Hepatocyte (in vitro differentiated cells): ENCODE measurements around the gene KIF25. TPM values are rescaled to one million over a fixed set of nuclear protein-coding genes. Genes with fewer than 3 reads are reported as not detected.

Experiments used
- DNase-seq: peaks from one replicate; pipeline ENCODE4 v3.0.0-alpha.2; 2016; ENCODE audit warnings: low spot score
- H2AFZ ChIP-seq: fragments of 200-600 bp; sonication (generic); 2 replicates; pipeline ENCODE4 v1.6.0; 2016; ENCODE audit warnings: antibody characterized with exemption, mild to moderate bottlenecking
- H3K27ac ChIP-seq: fragments of 200-600 bp; sonication (generic); 2 replicates; pipeline ENCODE4 v1.5.1; 2016; ENCODE audit warnings: mild to moderate bottlenecking
- H3K27me3 ChIP-seq: fragments of 200-600 bp; sonication (generic); 2 replicates; pipeline ENCODE4 v1.6.1; 2016
- H3K36me3 ChIP-seq: fragments of 200-600 bp; sonication (generic); replicated peaks from 2 replicates; pipeline ENCODE4 v1.5.1; 2016; ENCODE audit warnings: low read depth; ENCODE audit not compliant: insufficient read depth
- H3K4me1 ChIP-seq: fragments of 200-600 bp; sonication (generic); 2 replicates; pipeline ENCODE4 v1.5.1; 2016; ENCODE audit warnings: mild to moderate bottlenecking, moderate library complexity; ENCODE audit not compliant: insufficient read depth
- H3K4me2 ChIP-seq: fragments of 200-600 bp; sonication (generic); 2 replicates; pipeline ENCODE4 v1.6.0; 2016
- H3K4me3 ChIP-seq: fragments of 200-600 bp; sonication (generic); 2 replicates; pipeline ENCODE4 v1.5.1; 2016; ENCODE audit warnings: mild to moderate bottlenecking
- H3K79me2 ChIP-seq: fragments of 200-600 bp; sonication (generic); 2 replicates; pipeline ENCODE4 v1.6.0; 2017; ENCODE audit warnings: mild to moderate bottlenecking
- H3K9me2 ChIP-seq: fragments of 200-600 bp; sonication (generic); replicated peaks from 2 replicates; pipeline ENCODE4 v1.6.0; 2017; ENCODE audit warnings: mild to moderate bottlenecking; ENCODE audit not compliant: insufficient read depth
- H3K9me3 ChIP-seq: fragments of 200-600 bp; sonication (generic); 2 replicates; pipeline ENCODE4 v1.5.1; 2016; ENCODE audit warnings: low read depth, mild to moderate bottlenecking
- H4K20me1 ChIP-seq: fragments of 200-600 bp; sonication (generic); 2 replicates; pipeline ENCODE4 v1.6.0; 2016; ENCODE audit warnings: mild to moderate bottlenecking; ENCODE audit not compliant: insufficient read depth, poor library complexity, severe bottlenecking
- EZH2 ChIP-seq: fragments of 200-600 bp; sonication (generic); IDR thresholded peaks from 2 replicates; pipeline ENCODE4 v1.6.1; 2016; ENCODE audit warnings: antibody characterized with exemption, mild to moderate bottlenecking, borderline replicate concordance
- EZH2phosphoT487 ChIP-seq: fragments of 200-600 bp; sonication (generic); IDR thresholded peaks from one replicate; pipeline ENCODE4 v1.6.1; 2018; ENCODE audit warnings: antibody characterized with exemption, mild to moderate bottlenecking, low read depth, moderate library complexity; ENCODE audit not compliant: unreplicated experiment, severe bottlenecking
- WGBS: methylation state at CpG from one replicate; pipeline ENCODE4 v1.1.6; 2016; ENCODE audit warnings: low lambda C conversion rate; ENCODE audit errors: missing lambda C conversion rate; 5-methylcytosine and 5-hydroxymethylcytosine counted together
- polyA plus RNA-seq: library from polyadenylated mRNA; unstranded; fragments of >200 nt; fragmentation: Nextera tagmentation; extraction: Ambion mirVana; gene quantifications from 2 replicates; pipeline ENCODE4 v1.2.1, GENCODE V29; 2016
- total RNA-seq: library from RNA; depleted of rRNA; stranded (reverse); fragments of >200 nt; gene quantifications from 2 replicates; pipeline ENCODE4 v1.2.3, GENCODE V29; 2014
- TF ChIP-seq, protein P1 (sequence below): fragments of 200-600 bp; sonication (generic); IDR thresholded peaks from 2 replicates; pipeline ENCODE4 v1.5.1; 2016; ENCODE audit warnings: antibody characterized with exemption, mild to moderate bottlenecking; ENCODE audit not compliant: poor library complexity

KIF25 gene, protein sequence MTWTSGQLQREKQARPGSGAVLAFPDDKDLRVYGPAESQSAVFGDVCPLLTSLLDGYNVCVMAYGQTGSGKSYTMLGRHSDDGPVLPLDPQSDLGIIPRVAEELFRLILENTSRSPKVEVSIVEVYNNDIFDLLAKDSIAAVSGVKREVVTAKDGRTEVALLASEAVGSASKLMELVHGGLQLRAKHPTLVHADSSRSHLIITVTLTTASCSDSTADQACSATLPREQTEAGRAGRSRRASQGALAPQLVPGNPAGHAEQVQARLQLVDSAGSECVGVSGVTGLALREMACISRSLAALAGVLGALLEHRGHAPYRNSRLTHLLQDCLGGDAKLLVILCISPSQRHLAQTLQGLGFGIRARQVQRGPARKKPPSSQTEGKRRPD
- total RNA-seq (0.40 TPM in 1 of 2 replicates, not detected in the other), polyA plus RNA-seq (not detected in 2 replicates)

- Histone ChIP-seq H3K4me2 (no peak within 1 kb of the TSS), H2AFZ (no peak within 1 kb of the TSS), H3K9me3 (no peaks in the 10 kb centered on the region), H4K20me1 (no peaks in the 10 kb centered on the region), H3K36me3 (no peaks in the 10 kb centered on the region), H3K27ac (no peak within 1 kb of the TSS), H3K79me2 (no peaks in the 10 kb centered on the region), H3K9me2 (no peaks in the 10 kb centered on the region), H3K4me3 (no peak within 1 kb of the TSS), H3K27me3 (no peaks in the 10 kb centered on the region), H3K4me1 (no peaks in the 10 kb centered on the region)
- 88% methylated on average over 9 of the region's 9 CpGs for WGBS
- TF ChIP-seq, protein P1, sequence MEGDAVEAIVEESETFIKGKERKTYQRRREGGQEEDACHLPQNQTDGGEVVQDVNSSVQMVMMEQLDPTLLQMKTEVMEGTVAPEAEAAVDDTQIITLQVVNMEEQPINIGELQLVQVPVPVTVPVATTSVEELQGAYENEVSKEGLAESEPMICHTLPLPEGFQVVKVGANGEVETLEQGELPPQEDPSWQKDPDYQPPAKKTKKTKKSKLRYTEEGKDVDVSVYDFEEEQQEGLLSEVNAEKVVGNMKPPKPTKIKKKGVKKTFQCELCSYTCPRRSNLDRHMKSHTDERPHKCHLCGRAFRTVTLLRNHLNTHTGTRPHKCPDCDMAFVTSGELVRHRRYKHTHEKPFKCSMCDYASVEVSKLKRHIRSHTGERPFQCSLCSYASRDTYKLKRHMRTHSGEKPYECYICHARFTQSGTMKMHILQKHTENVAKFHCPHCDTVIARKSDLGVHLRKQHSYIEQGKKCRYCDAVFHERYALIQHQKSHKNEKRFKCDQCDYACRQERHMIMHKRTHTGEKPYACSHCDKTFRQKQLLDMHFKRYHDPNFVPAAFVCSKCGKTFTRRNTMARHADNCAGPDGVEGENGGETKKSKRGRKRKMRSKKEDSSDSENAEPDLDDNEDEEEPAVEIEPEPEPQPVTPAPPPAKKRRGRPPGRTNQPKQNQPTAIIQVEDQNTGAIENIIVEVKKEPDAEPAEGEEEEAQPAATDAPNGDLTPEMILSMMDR, result no peak
- TF ChIP-seq EZH2, result no peak
- no peak for TF ChIP-seq EZH2phosphoT487
- no peak for DNase-seq
These were observed at the start of gene KIF25 for GRCh38 chr6:167997642-167998041. KIF25 (plus strand) TSS chr6:167997671; CDS start chr6:168029586, 31,915 bp downstream.

DNA sequence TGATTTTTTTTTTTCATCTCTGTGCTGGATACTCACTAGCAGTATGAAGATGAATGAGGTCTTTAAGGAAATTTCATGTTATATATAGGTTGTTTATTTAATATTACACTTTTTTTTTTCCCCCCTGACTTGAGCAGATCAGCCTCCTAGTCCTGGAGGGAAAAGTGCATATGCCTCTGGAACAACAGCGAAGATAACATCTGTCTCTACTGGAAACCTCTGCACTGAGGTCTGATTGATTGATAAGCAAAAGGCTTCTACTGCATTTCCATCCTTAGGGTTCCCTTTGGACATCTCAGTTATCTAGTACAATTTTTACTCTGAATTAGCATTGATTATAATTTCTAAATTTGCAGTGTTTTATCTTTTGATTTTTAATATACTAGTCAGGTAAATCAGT, 49.8 kb upstream of the KIF25 start:
- H3K36me3 ChIP-seq, result no peaks in the 10 kb centered on the region
- no peak overlapping the region for H2AFZ ChIP-seq

DNA sequence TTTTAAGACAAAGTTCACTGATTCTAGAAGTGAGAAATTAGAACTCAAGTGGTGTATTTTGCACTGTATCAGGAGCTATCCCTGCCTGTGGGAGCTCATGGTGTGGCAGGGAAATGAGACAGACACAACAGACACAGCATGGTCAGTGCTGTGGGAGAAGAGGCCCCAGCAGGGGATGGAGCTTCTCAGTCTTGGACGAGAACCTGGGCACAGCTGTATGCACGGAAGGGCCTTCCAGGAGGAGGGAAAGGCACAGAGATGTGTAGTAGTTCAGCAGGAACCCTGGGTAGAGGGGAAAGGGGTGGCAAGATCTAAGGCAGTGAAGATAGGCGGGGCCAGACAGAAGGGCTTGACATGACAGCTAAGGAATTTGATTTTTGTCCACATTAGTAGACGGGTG, 48.8 kb upstream of the KIF25 start:
- Histone ChIP-seq H4K20me1 (no peaks in the 10 kb centered on the region), H3K79me2 (peaks cover 6% of the 10 kb centered on the region), H3K4me1 (no peaks in the 10 kb centered on the region), H3K4me3 (no peak overlapping the region), H3K27me3 (no peaks in the 10 kb centered on the region), H3K27ac (no peak overlapping the region), H3K4me2 (no peak overlapping the region), H2AFZ (no peak overlapping the region), H3K9me3 (no peaks in the 10 kb centered on the region), H3K36me3 (no peaks in the 10 kb centered on the region), H3K9me2 (no peaks in the 10 kb centered on the region)
- 73% methylated on average over 4 of the region's 4 CpGs for WGBS
- TF ChIP-seq, protein P1, result no peak
- TF ChIP-seq EZH2phosphoT487 (no peak), EZH2 (no peak)
- no peak for DNase-seq

More for the DNA sequence above, 49.8 kb upstream of the KIF25 start:
- no peaks in the 10 kb centered on the region for H3K9me3 ChIP-seq
- no peak overlapping the region for H3K4me2 ChIP-seq
- 81% methylated on average over 1 of the region's 1 CpG for WGBS
- no peak overlapping the region for H3K4me3 ChIP-seq
- H3K9me2 ChIP-seq, result no peaks in the 10 kb centered on the region
- TF ChIP-seq EZH2phosphoT487, result no peak
- no peak for TF ChIP-seq EZH2
- TF ChIP-seq, protein P1, result no peak
- peaks cover 3% of the 10 kb centered on the region for H3K79me2 ChIP-seq
- DNase-seq, result no peak
- H4K20me1 ChIP-seq, result no peaks in the 10 kb centered on the region
- H3K27me3 ChIP-seq, result no peaks in the 10 kb centered on the region
- H3K27ac ChIP-seq, result no peak overlapping the region
- no peaks in the 10 kb centered on the region for H3K4me1 ChIP-seq
